CD14-positive monocyte (primary cell): ENCODE data around the gene ZBED2. TPM values are rescaled to one million over a fixed set of nuclear protein-coding genes. Genes with fewer than 3 reads are reported as not detected.
"Not testable (repeated sequence)": the region's sequence is repeated elsewhere in the genome, so short reads cannot be mapped to it uniquely, and the experiment has no call there.

Experiments
- DNase-seq, 3 donors: peaks; one replicate each; pipeline ENCODE4 v3.0.0-alpha.2; 2011 to 2022
- H2AFZ ChIP-seq: 2 replicates; pipeline ENCODE4 v1.6.0; 2012; ENCODE audit warnings: mild to moderate bottlenecking, low read depth, low read length, inconsistent platforms; ENCODE audit not compliant: insufficient read depth, poor library complexity, severe bottlenecking
- H3K27ac ChIP-seq, 2 donors: 1 replicate in 1 of 2; 2 replicates in 1 of 2; pipeline ENCODE4 v1.5.1; 2012 to 2013; ENCODE audit warnings: low read length in 2 of 2, control low read depth in 1 of 2, inconsistent platforms in 1 of 2, low read depth in 1 of 2, mild to moderate bottlenecking in 1 of 2
- H3K27me3 ChIP-seq, 2 donors: one replicate each; pipeline versions ENCODE4 v1.6.0 to v1.6.1; 2011 to 2013; ENCODE audit warnings: low read length in 2 of 2; ENCODE audit not compliant: control insufficient read depth in 2 of 2, insufficient read depth in 2 of 2
- H3K36me3 ChIP-seq, 2 donors: replicated peaks in 1 of 2; 1 replicate in 1 of 2; 2 replicates in 1 of 2; pipeline versions ENCODE4 v1.5.1 to v1.6.1; 2012 to 2013; ENCODE audit warnings: low read length in 2 of 2, control low read depth in 1 of 2, inconsistent platforms in 1 of 2, mild to moderate bottlenecking in 1 of 2; ENCODE audit not compliant: insufficient read depth in 2 of 2, control insufficient read depth in 1 of 2
- H3K4me1 ChIP-seq, 2 donors: 1 replicate in 1 of 2; 2 replicates in 1 of 2; pipeline versions ENCODE4 v1.5.1 to v1.6.1; 2012 to 2013; ENCODE audit warnings: low read length in 2 of 2, control low read depth in 1 of 2, inconsistent platforms in 1 of 2, mild to moderate bottlenecking in 1 of 2, moderate library complexity in 1 of 2; ENCODE audit not compliant: insufficient read depth in 2 of 2, control insufficient read depth in 1 of 2
- H3K4me2 ChIP-seq: replicated peaks from 2 replicates; pipeline ENCODE3; 2012; ENCODE audit warnings: low read length, moderate library complexity, mild to moderate bottlenecking; ENCODE audit not compliant: poor library complexity, severe bottlenecking; ENCODE audit errors: extremely low read depth
- H3K4me3 ChIP-seq, 3 experiments: fragments of 200-600 bp in 1 of 3; sonication (generic) in 1 of 3; replicated peaks in 1 of 3; 1 replicate in 2 of 3; 2 replicates in 1 of 3; pipeline ENCODE4 v1.5.1; 2011 to 2013; ENCODE audit warnings: low read length in 3 of 3, mild to moderate bottlenecking in 3 of 3, control low read depth in 2 of 3, low read depth in 2 of 3, inconsistent platforms in 1 of 3, moderate library complexity in 1 of 3
- H3K79me2 ChIP-seq: 2 replicates; pipeline ENCODE4 v1.6.0; 2012; ENCODE audit warnings: mild to moderate bottlenecking, control low read depth, inconsistent platforms, low read length, moderate library complexity; ENCODE audit not compliant: insufficient read depth
- H3K9ac ChIP-seq: 2 replicates; pipeline ENCODE4 v1.6.0; 2017; ENCODE audit warnings: low read length, mild to moderate bottlenecking; ENCODE audit not compliant: insufficient read depth, poor library complexity, severe bottlenecking
- H3K9me3 ChIP-seq, 2 donors: replicated peaks in 1 of 2; 1 replicate in 1 of 2; 2 replicates in 1 of 2; pipeline versions ENCODE4 v1.5.1 to v1.6.1; 2012 to 2013; ENCODE audit warnings: low read length in 2 of 2, control low read depth in 1 of 2; ENCODE audit not compliant: control insufficient read depth in 1 of 2, insufficient read depth in 1 of 2
- H4K20me1 ChIP-seq: 2 replicates; pipeline ENCODE4 v1.6.0; 2012; ENCODE audit warnings: mild to moderate bottlenecking, low read length, control low read depth, moderate library complexity; ENCODE audit not compliant: insufficient read depth
- H3K27ac Mint-ChIP-seq, 7 donors: one replicate each; pipeline ENCODE4 v1.8.0; 2020; ENCODE audit warnings: mild to moderate bottlenecking in 7 of 7, mixed read lengths in 7 of 7, moderate library complexity in 6 of 7, inconsistent platforms in 2 of 7
- H3K27me3 Mint-ChIP-seq, 3 donors: one replicate each; pipeline ENCODE4 v1.8.0; 2021 to 2022; ENCODE audit warnings: low read depth in 3 of 3, mild to moderate bottlenecking in 3 of 3, mixed read lengths in 3 of 3, moderate library complexity in 3 of 3, inconsistent platforms in 1 of 3
- H3K36me3 Mint-ChIP-seq, 2 donors: one replicate each; pipeline ENCODE4 v1.8.0; 2020; ENCODE audit warnings: mixed read lengths in 2 of 2, inconsistent platforms in 1 of 2, mild to moderate bottlenecking in 1 of 2
- H3K4me1 Mint-ChIP-seq: one replicate; pipeline ENCODE4 v1.8.0; 2020; ENCODE audit warnings: mild to moderate bottlenecking, mixed read lengths
- H3K4me3 Mint-ChIP-seq, 2 donors: one replicate each; pipeline ENCODE4 v1.8.0; 2020; ENCODE audit warnings: mild to moderate bottlenecking in 2 of 2, mixed read lengths in 2 of 2, moderate library complexity in 1 of 2
- H3K9me3 Mint-ChIP-seq, 7 donors: one replicate each; pipeline ENCODE4 v1.8.0; 2020 to 2022; ENCODE audit warnings: mixed read lengths in 7 of 7, mild to moderate bottlenecking in 6 of 7, moderate library complexity in 6 of 7, inconsistent platforms in 2 of 7
- CTCF ChIP-seq: fragments of 200-600 bp; IDR thresholded peaks from one replicate; pipeline ENCODE4 v1.8.0; 2022; ENCODE audit warnings: antibody characterized with exemption, mild to moderate bottlenecking
- WGBS: methylation state at CpG from one replicate; pipeline ENCODE4 v1.1.5; 2013; ENCODE audit warnings: missing lambda C conversion rate; ENCODE audit not compliant: insufficient coverage; 5-methylcytosine and 5-hydroxymethylcytosine counted together
- intact Hi-C, 2 donors: fragments of 100-400 bp; cut with micrococcal nuclease; formaldehyde crosslinking; loops; one replicate each; pipeline versions ENCODE4 v1.15.0 to v1.15.1; 2023
- polyA plus RNA-seq, 3 donors: library from polyadenylated mRNA; depleted of rRNA in 1 of 3; unstranded in 2 of 3; stranded (reverse) in 1 of 3; fragments of 300-500 nt in 2 of 3; fragments of >200 nt in 1 of 3; fragmentation: Illumina TruSeq in 2 of 3; gene quantifications; 1 replicate in 2 of 3; 2 replicates in 1 of 3; pipeline ENCODE4 v1.2.3, GENCODE V29; 2012 to 2021

Gene ZBED2
- polyA plus RNA-seq, 3 donors: not detected

DNA sequence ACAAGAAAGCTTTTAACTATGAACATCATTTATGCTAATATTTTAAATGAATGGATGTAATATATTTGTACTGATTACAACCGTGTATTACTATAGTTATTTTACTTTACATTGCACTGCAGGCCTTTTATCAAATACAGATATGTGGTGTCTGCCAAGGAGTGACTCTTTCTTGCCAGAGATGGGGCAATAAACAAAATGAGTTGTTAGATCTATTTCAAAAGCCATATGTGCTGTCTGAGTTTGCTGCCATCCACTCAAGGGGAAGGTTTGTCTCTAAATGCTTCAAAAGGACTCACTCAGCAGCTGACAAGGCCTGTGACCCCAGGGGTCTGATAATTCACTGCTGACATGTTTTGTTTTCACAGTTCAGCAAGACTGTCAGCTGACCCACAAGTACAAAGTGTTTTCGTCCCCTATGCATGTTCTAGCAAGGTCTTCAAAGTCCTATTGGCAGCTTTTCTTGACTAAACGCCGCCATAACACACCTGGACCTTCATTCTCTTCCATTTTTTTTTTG lies 41.3 kb upstream of the ZBED2 start:
- Histone ChIP-seq H3K4me2 (no peak overlapping the region), H4K20me1 (no peaks in the 10 kb centered on the region), H3K9me3 (peaks cover 0 to 6% of the 10 kb centered on the region in 2 donors), H3K4me1 (no peaks in the 10 kb centered on the region), H3K4me3 (no peak overlapping the region), H2AFZ (no peak overlapping the region), H3K79me2 (no peaks in the 10 kb centered on the region), H3K9ac (no peak overlapping the region), H3K27ac (no peak overlapping the region), H3K36me3 (no peaks in the 10 kb centered on the region), H3K27me3 (no peaks in the 10 kb centered on the region)
- DNase-seq: no peak
- Mint-ChIP-seq H3K27me3 (peaks cover 0 to 3% (median 2%) of the 10 kb centered on the region in 3 donors), H3K36me3 (no peaks in the 10 kb centered on the region), H3K27ac (no peak overlapping the region), H3K4me1 (no peaks in the 10 kb centered on the region), H3K4me3 (no peak overlapping the region), H3K9me3 (peaks cover 0 to 12% (median 7%) of the 10 kb centered on the region in 7 donors)
- intact Hi-C loops: no loop called here
- 95% methylated on average over 3 of the region's 4 CpGs for WGBS
- no peak for TF ChIP-seq CTCF

DNA sequence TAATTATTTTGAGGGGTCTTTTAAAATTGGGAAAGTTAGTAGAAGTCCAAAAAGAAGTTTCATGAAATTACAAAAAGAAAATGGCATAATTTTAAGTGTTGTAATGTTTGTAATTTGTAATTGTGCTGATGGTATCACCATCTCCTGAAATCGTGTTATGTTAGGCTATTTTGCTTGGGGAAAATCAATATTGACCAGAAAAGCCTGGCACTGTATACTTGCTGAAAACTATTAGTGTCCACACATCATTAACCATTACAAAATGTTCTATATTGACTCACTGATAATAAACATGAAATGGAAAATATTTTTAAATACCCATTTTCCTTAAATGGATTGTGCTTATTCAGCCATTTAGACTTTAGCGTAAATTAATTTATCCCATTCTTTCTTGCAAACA lies 40.3 kb upstream of the ZBED2 start:
- no peak for DNase-seq
- WGBS: no CpG with 5 or more reads among the region's 2 CpGs
- Histone ChIP-seq H3K36me3 (no peaks in the 10 kb centered on the region), H2AFZ (no peak overlapping the region), H3K4me3 (no peak overlapping the region), H3K9me3 (peaks cover 0 to 6% of the 10 kb centered on the region in 2 donors), H3K4me2 (no peak overlapping the region), H3K4me1 (no peaks in the 10 kb centered on the region), H3K9ac (no peak overlapping the region), H3K27me3 (no peaks in the 10 kb centered on the region), H3K27ac (no peak overlapping the region), H3K79me2 (no peaks in the 10 kb centered on the region), H4K20me1 (no peaks in the 10 kb centered on the region)
- H3K36me3 Mint-ChIP-seq: no peaks in the 10 kb centered on the region
- H3K4me1 Mint-ChIP-seq: no peaks in the 10 kb centered on the region
- no peak overlapping the region for H3K27ac Mint-ChIP-seq
- peaks cover 0 to 2% (median 0%) of the 10 kb centered on the region in 3 donors for H3K27me3 Mint-ChIP-seq
- H3K9me3 Mint-ChIP-seq: peaks cover 0 to 12% (median 5%) of the 10 kb centered on the region in 7 donors
- intact Hi-C loops: no loop called here
- no peak overlapping the region for H3K4me3 Mint-ChIP-seq
- no peak for TF ChIP-seq CTCF

- H3K4me3 ChIP-seq, intact Hi-C loops, H3K27me3 Mint-ChIP-seq, H3K36me3 ChIP-seq, H3K9me3 ChIP-seq, H3K4me3 Mint-ChIP-seq, H3K4me1 Mint-ChIP-seq, H3K27ac Mint-ChIP-seq, H3K36me3 Mint-ChIP-seq, H3K9ac ChIP-seq, H3K4me2 ChIP-seq, H3K79me2 ChIP-seq, DNase-seq, H4K20me1 ChIP-seq, H3K27me3 ChIP-seq, H3K4me1 ChIP-seq, H2AFZ ChIP-seq, H3K27ac ChIP-seq: not testable (repeated sequence)
- peaks cover 14 to 28% (median 22%) of the 10 kb centered on the region in 7 donors for H3K9me3 Mint-ChIP-seq
Observed at GRCh38 chr3:111630638-111631037, 35.5 kb upstream of the ZBED2 start.
